ENCODE measurements around the gene TMEM184A. TPM values are rescaled to one million over a fixed set of nuclear protein-coding genes. Genes with fewer than 3 reads are reported as not detected.

Gene TMEM184A
- total and polyA plus RNA-seq, 2 of the 13 experiments (the other 11 are each of a cell fraction or from before 2014, with no cell fraction given) = 9.5 to 20.4 TPM

DNA sequence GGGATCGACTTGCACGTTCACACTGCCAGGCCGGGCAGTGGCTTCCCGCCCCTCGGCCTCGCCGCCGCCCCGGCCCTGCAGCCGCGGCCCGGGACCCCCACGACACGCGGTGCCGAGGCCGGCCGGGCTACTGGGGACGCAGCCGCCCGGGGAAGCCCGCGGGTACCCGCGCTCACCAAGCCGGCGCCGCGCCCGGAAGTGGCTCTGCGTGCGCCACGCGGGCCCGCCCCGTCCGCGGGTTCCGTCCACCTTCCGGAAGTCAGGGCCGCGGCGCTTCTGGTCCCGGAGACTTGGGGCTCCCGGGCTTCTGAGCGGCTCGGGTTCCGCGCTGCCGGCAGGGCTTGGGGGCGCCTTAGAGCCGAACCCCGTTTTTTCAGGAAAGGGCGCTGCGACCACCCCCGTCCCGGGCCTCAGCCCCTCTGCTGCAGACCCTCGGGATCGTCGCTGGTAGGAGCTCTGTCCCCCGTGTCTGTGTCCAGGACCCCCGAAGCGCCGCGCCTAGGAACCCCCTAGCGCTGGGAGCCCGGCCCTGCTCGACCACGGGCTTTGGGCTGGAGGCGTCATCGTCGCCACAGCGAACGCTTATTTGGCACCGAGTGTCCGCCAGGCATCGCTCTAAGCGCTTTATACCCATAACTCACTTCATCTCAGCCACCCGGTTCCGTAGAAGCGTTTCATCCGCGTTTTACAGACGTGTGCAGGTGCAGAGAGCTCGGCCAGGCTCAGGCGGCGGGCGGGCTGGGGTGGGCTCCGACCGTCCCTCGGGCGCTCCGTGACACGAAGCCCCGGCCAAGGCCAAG is 14.0 kb upstream of the TMEM184A start, which contains the start of gene PSMG3 (continued):
- TF ChIP-seq ZNF619 (CRISPR knock-in tag; IDR thresholded peaks at IDR 0.05) (peak; percentile 37; the same call in 1 of the 2 replicates), ZNF567 (CRISPR knock-in tag; IDR thresholded peaks at IDR 0.05; ENCODE audit: borderline replicate concordance) (0 out of 2 replicates have a peak, but pooled peaks have one; percentile 43), KLF9 (CRISPR knock-in tag; IDR thresholded peaks at IDR 0.05; ENCODE audit: low read depth) (no peak), BRCA1 (CRISPR knock-in tag; IDR thresholded peaks at IDR 0.05) (peak; percentile 67; the same call in 1 of the 2 replicates), ARNT2 (CRISPR knock-in tag; IDR thresholded peaks at IDR 0.05; ENCODE audit: low read depth) (no peak), ATF1 (CRISPR knock-in tag; IDR thresholded peaks at IDR 0.05) (no peak), ADNP (CRISPR knock-in tag; IDR thresholded peaks at IDR 0.05) (no peak), ZNF792 (CRISPR knock-in tag; IDR thresholded peaks at IDR 0.05) (peak; percentile 37; the same call in 1 of the 2 replicates), ZNF33A (CRISPR knock-in tag; IDR thresholded peaks at IDR 0.05; ENCODE audit: borderline replicate concordance) (0 out of 2 replicates have a peak, but pooled peaks have one; percentile 71), YEATS4 (CRISPR knock-in tag; IDR thresholded peaks at IDR 0.05; ENCODE audit: borderline replicate concordance) (peak; percentile 85), ZNF562 (CRISPR knock-in tag; IDR thresholded peaks at IDR 0.05; ENCODE audit: borderline replicate concordance) (no peak), ATF7-NPFF (CRISPR knock-in tag; IDR thresholded peaks at IDR 0.05; ENCODE audit: low read depth) (peak; percentile 44; the same call in 1 of the 2 replicates), ZSCAN9 (CRISPR knock-in tag; IDR thresholded peaks at IDR 0.05; ENCODE audit: borderline replicate concordance) (no peak), KAT8 (CRISPR knock-in tag; IDR thresholded peaks at IDR 0.05) (peak; percentile 96), ZNF607 (CRISPR knock-in tag; IDR thresholded peaks at IDR 0.05; ENCODE audit: borderline replicate concordance) (no peak), ZKSCAN5 (CRISPR knock-in tag; IDR thresholded peaks at IDR 0.05) (no peak), WIZ (CRISPR knock-in tag; IDR thresholded peaks at IDR 0.05) (no peak), PRDM10 (CRISPR knock-in tag; IDR thresholded peaks at IDR 0.05; ENCODE audit: low read depth) (peak; percentile 57; the same call in 1 of the 2 replicates), ARID2 (CRISPR knock-in tag; IDR thresholded peaks at IDR 0.05; ENCODE audit: borderline replicate concordance) (no peak), ZNF549 (CRISPR knock-in tag; IDR thresholded peaks at IDR 0.05) (no peak), CCDC6 (CRISPR knock-in tag; IDR thresholded peaks at IDR 0.05) (peak; percentile 81; the same call in 1 of the 2 replicates), ZIK1 (CRISPR knock-in tag; IDR thresholded peaks at IDR 0.05; ENCODE audit: borderline replicate concordance, low read depth) (no peak), MIER2 (CRISPR knock-in tag; IDR thresholded peaks at IDR 0.05) (peak; percentile 33; the same call in 1 of the 2 replicates), ZNF589 (CRISPR knock-in tag; conservative IDR thresholded peaks at IDR 0.05) (no peak)
- TF ChIP-seq, protein P1, sequence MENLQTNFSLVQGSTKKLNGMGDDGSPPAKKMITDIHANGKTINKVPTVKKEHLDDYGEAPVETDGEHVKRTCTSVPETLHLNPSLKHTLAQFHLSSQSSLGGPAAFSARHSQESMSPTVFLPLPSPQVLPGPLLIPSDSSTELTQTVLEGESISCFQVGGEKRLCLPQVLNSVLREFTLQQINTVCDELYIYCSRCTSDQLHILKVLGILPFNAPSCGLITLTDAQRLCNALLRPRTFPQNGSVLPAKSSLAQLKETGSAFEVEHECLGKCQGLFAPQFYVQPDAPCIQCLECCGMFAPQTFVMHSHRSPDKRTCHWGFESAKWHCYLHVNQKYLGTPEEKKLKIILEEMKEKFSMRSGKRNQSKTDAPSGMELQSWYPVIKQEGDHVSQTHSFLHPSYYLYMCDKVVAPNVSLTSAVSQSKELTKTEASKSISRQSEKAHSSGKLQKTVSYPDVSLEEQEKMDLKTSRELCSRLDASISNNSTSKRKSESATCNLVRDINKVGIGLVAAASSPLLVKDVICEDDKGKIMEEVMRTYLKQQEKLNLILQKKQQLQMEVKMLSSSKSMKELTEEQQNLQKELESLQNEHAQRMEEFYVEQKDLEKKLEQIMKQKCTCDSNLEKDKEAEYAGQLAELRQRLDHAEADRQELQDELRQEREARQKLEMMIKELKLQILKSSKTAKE (CRISPR knock-in tag; IDR thresholded peaks at IDR 0.05; ENCODE audit: borderline replicate concordance) = no peak

All from HepG2 (cell line).